H1 (cell line): ENCODE measurements around the gene ZBTB22. TPM values are rescaled to one million over a fixed set of nuclear protein-coding genes. Genes with fewer than 3 reads are reported as not detected.

Experiments
- CTCF ChIA-PET: fragments of 300-600 bp; sonication (Branson Sonifier 250); formaldehyde crosslinking; loops from one replicate; lab custom pipeline; 2021; ENCODE audit not compliant: partially characterized antibody; lab: Charles Lee
- POLR2A ChIA-PET: fragments of 300-600 bp; sonication (Branson Sonifier 250); formaldehyde crosslinking; loops from one replicate; lab custom pipeline; 2021; ENCODE audit warnings: inconsistent platforms; ENCODE audit not compliant: partially characterized antibody; lab: Charles Lee
- DNase-seq, 2 experiments: peaks; one replicate each; pipeline versions ENCODE4 v3.0.0 to v3.0.0-alpha.2; 2010 to 2022; ENCODE audit warnings: low spot score in 2 of 2, low read depth in 1 of 2, mixed read lengths in 1 of 2
- FAIRE-seq: peaks from 2 replicates; lab custom pipeline; 2011; peaks lifted over from hg19 to GRCh38; lab: Jason Lieb, UNC
- H2AFZ ChIP-seq: 2 replicates; pipeline ENCODE4 v1.8.1; 2012; ENCODE audit warnings: low read length, inconsistent platforms
- H2AK5ac ChIP-seq: 2 replicates; pipeline ENCODE4 v1.6.1; 2013; ENCODE audit warnings: low read depth, low read length
- H2BK120ac ChIP-seq: replicated peaks from 2 replicates; pipeline ENCODE3; 2013; ENCODE audit warnings: low read depth, low read length, inconsistent platforms
- H2BK12ac ChIP-seq: 2 replicates; pipeline ENCODE4 v1.6.1; 2013; ENCODE audit warnings: low read depth, low read length
- H2BK15ac ChIP-seq: 2 replicates; pipeline ENCODE4 v1.6.1; 2013; ENCODE audit warnings: low read length
- H2BK20ac ChIP-seq: 2 replicates; pipeline ENCODE4 v1.6.1; 2013; ENCODE audit warnings: low read length
- H2BK5ac ChIP-seq: 2 replicates; pipeline ENCODE4 v1.6.1; 2013; ENCODE audit warnings: low read depth, low read length
- H3K14ac ChIP-seq: 2 replicates; pipeline ENCODE4 v1.6.1; 2013; ENCODE audit warnings: inconsistent platforms; ENCODE audit not compliant: insufficient read length
- H3K18ac ChIP-seq: 2 replicates; pipeline ENCODE4 v1.6.1; 2013; ENCODE audit warnings: low read length; ENCODE audit errors: extremely low read depth
- H3K23ac ChIP-seq: 2 replicates; pipeline ENCODE4 v1.6.1; 2013; ENCODE audit warnings: inconsistent platforms; ENCODE audit not compliant: insufficient read length
- H3K23me2 ChIP-seq: 2 replicates; pipeline ENCODE4 v1.6.1; 2013; ENCODE audit warnings: low read depth, low read length
- H3K27ac ChIP-seq: 2 replicates; pipeline ENCODE4 v1.6.1; 2011; ENCODE audit warnings: low read depth, low read length, inconsistent platforms
- H3K27me3 ChIP-seq, 4 experiments: replicated peaks in 1 of 4; 1 replicate in 1 of 4; 2 replicates in 3 of 4; pipeline versions ENCODE4 v1.6.1 to v1.8.1; 2011 to 2013; ENCODE audit warnings: low read length in 3 of 4, mild to moderate bottlenecking in 3 of 4, inconsistent platforms in 2 of 4, mixed read lengths in 2 of 4, moderate library complexity in 1 of 4; ENCODE audit not compliant: control insufficient read depth in 3 of 4, insufficient read depth in 3 of 4; ENCODE audit errors: extremely low read depth in 1 of 4
- H3K36me3 ChIP-seq, 4 experiments: 2 replicates each; pipeline versions ENCODE4 v1.6.1 to v1.8.1; 2011 to 2013; ENCODE audit warnings: mild to moderate bottlenecking in 4 of 4, low read length in 3 of 4, moderate library complexity in 2 of 4, control low read depth in 1 of 4, inconsistent platforms in 1 of 4; ENCODE audit not compliant: insufficient read depth in 4 of 4, control insufficient read depth in 2 of 4
- H3K4ac ChIP-seq: replicated peaks from 2 replicates; pipeline ENCODE3; 2013; ENCODE audit warnings: low read length, low read depth, mixed read lengths, inconsistent platforms; ENCODE audit not compliant: insufficient read length
- H3K4me1 ChIP-seq, 4 experiments: replicated peaks in 1 of 4; 1 replicate in 1 of 4; 2 replicates in 3 of 4; pipeline versions ENCODE4 v1.6.1 to v1.8.1; 2011 to 2013; ENCODE audit warnings: low read length in 3 of 4, inconsistent platforms in 2 of 4, mixed read lengths in 1 of 4; ENCODE audit not compliant: insufficient read depth in 4 of 4, control insufficient read depth in 3 of 4
- H3K4me2 ChIP-seq, 2 experiments: 2 replicates each; pipeline versions ENCODE4 v1.6.1 to v1.8.1; 2011 to 2013; ENCODE audit warnings: low read depth in 2 of 2, low read length in 2 of 2, control low read depth in 1 of 2, inconsistent platforms in 1 of 2, mild to moderate bottlenecking in 1 of 2; ENCODE audit not compliant: insufficient read depth in 1 of 2
- H3K4me3 ChIP-seq, 4 experiments: fragments of 200-600, 300-600 bp in 1 of 4; sonication (generic), shearing (Covaris generic), sonication (Bioruptor Twin) in 1 of 4; 2 replicates each; pipeline versions ENCODE4 v1.5.1 to v1.8.1; 2011 to 2016; ENCODE audit warnings: low read length in 4 of 4, low read depth in 3 of 4, control low read depth in 2 of 4, inconsistent platforms in 2 of 4, mild to moderate bottlenecking in 2 of 4, mixed read lengths in 1 of 4, moderate library complexity in 1 of 4; ENCODE audit not compliant: insufficient read depth in 2 of 4; ENCODE audit errors: extremely low read depth in 1 of 4
- H3K56ac ChIP-seq: replicated peaks from 2 replicates; pipeline ENCODE3; 2013; ENCODE audit warnings: low read depth, mild to moderate bottlenecking, mixed read lengths, low read length, inconsistent platforms; ENCODE audit not compliant: insufficient read length
- H3K79me1 ChIP-seq: 2 replicates; pipeline ENCODE4 v1.6.1; 2013; ENCODE audit warnings: low read depth, low read length, control low read depth
- H3K79me2 ChIP-seq, 2 experiments: 2 replicates each; pipeline versions ENCODE4 v1.6.1 to v1.8.1; 2012 to 2013; ENCODE audit warnings: low read length in 2 of 2, mild to moderate bottlenecking in 2 of 2, inconsistent platforms in 1 of 2; ENCODE audit not compliant: insufficient read depth in 2 of 2, control insufficient read depth in 1 of 2
- H3K9ac ChIP-seq, 4 experiments: replicated peaks in 1 of 4; 1 replicate in 1 of 4; 2 replicates in 3 of 4; pipeline versions ENCODE4 v1.6.1 to v1.8.1; 2011 to 2013; ENCODE audit warnings: low read depth in 3 of 4, low read length in 3 of 4, control low read depth in 2 of 4, mild to moderate bottlenecking in 2 of 4, moderate library complexity in 2 of 4, inconsistent platforms in 1 of 4; ENCODE audit errors: extremely low read depth in 1 of 4
- H3K9me3 ChIP-seq, 2 experiments: 2 replicates each; pipeline versions ENCODE4 v1.6.1 to v1.8.1; 2012 to 2013; ENCODE audit warnings: mild to moderate bottlenecking in 2 of 2, moderate library complexity in 2 of 2, control low read depth in 1 of 2, inconsistent platforms in 1 of 2, low read depth in 1 of 2, low read length in 1 of 2, mixed read lengths in 1 of 2; ENCODE audit not compliant: insufficient read depth in 2 of 2
- H4K20me1 ChIP-seq, 2 experiments: replicated peaks in 1 of 2; 2 replicates each; pipeline versions ENCODE3 to v1.8.1; 2011 to 2013; ENCODE audit warnings: inconsistent platforms in 2 of 2, low read length in 2 of 2, mild to moderate bottlenecking in 1 of 2; ENCODE audit not compliant: insufficient read depth in 2 of 2, control insufficient read depth in 1 of 2
- H4K5ac ChIP-seq: 2 replicates; pipeline ENCODE4 v1.6.1; 2013; ENCODE audit warnings: low read length, low read depth, mixed read lengths, inconsistent platforms; ENCODE audit not compliant: insufficient read length
- H4K8ac ChIP-seq: 2 replicates; pipeline ENCODE4 v1.8.0; 2013; ENCODE audit warnings: mild to moderate bottlenecking, moderate library complexity, low read length, inconsistent platforms; ENCODE audit not compliant: insufficient read depth; ENCODE audit errors: extremely low read depth
- H4K91ac ChIP-seq: replicated peaks from 2 replicates; pipeline ENCODE3; 2013; ENCODE audit warnings: low read length, mixed read lengths, inconsistent platforms; ENCODE audit not compliant: insufficient read length
- RFX5 ChIP-seq: IDR thresholded peaks from 2 replicates; pipeline ENCODE4 v1.6.1; 2011; ENCODE audit warnings: low read depth, low read length, improper control_type of control experiment, borderline replicate concordance
- WGBS, 2 experiments: shearing (Covaris generic) in 1 of 2; methylation state at CpG; one replicate each; pipeline versions ENCODE4 v1.1.6 to v1.1.7; 2013 to 2015; ENCODE audit warnings: low lambda C conversion rate in 2 of 2, mixed read lengths in 2 of 2, inconsistent platforms in 1 of 2, low coverage in 1 of 2, missing lambda C conversion rate in 1 of 2; ENCODE audit not compliant: insufficient replicate concordance in 2 of 2, insufficient coverage in 1 of 2, insufficient read length in 1 of 2; ENCODE audit errors: extremely low coverage in 1 of 2, missing lambda C conversion rate in 1 of 2; 5-methylcytosine and 5-hydroxymethylcytosine counted together
- polyA plus RNA-seq, 7 experiments: library from polyadenylated mRNA; depleted of rRNA in 3 of 7; stranded (reverse) in 5 of 7; unstranded in 2 of 7; fragments of >200 nt in 5 of 7; fragments of 200-250 nt in 2 of 7; gene quantifications; 1 replicate in 5 of 7; 2 replicates in 1 of 7; 4 replicates in 1 of 7; pipeline versions ENCODE4 v1.2.1 to v1.2.3, GENCODE V29; 2011 to 2013; ENCODE audit warnings: missing spikeins in 2 of 7, mixed read lengths in 2 of 7
- total RNA-seq: library from RNA; stranded (reverse); fragmentation: NEBNext Ultra II Directional; extraction: Animal tissue kit (Norgen Biotek cat#: 25700); gene quantifications from 2 replicates; pipeline ENCODE4 v1.2.1, GENCODE V29; 2021
- TF ChIP-seq, protein P1 (sequence below): IDR thresholded peaks from 2 replicates; pipeline ENCODE4 v1.6.1; 2012; ENCODE audit warnings: inconsistent platforms

ZBTB22 gene
- total and polyA plus RNA-seq, 2 of the 8 experiments (the other 6 are each of a cell fraction or from before 2014, with no cell fraction given), result 7.4 to 9.9 TPM

DNA sequence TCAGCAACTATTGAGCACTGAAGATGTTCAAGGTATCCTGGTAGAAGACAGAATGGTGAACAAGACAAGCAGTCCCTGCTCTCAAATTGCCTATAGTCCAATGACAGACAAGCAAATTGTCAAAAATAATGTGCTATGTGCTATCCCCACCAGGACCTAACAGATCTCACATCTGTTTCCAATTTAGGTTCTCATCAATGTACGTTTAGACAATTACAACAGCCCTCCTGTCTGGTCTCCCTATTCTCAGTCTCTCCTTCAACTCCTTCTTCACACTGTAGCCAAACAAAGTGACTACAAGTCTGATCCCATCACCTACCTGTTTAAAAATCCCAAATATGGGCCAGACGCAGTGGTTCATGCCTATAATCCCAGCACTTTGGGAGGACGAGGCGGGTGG, 11.2 kb downstream of the ZBTB22 start:
- Histone ChIP-seq H3K56ac (no peak overlapping the region), H3K36me3 (no peaks in the 10 kb centered on the region; a peak in 2 of 8 replicates), H3K9me3 (no peaks in the 10 kb centered on the region), H4K8ac (no peak overlapping the region), H3K23me2 (no peaks in the 10 kb centered on the region), H2AK5ac (no peak overlapping the region), H4K20me1 (peaks cover 0 to 4% of the 10 kb centered on the region in 2 experiments), H3K27me3 (no peaks in the 10 kb centered on the region), H2AFZ (no peak overlapping the region), H3K4me3 (no peak overlapping the region), H2BK15ac (no peak overlapping the region), H3K27ac (no peak overlapping the region), H3K79me1 (0 out of 2 replicates have a peak, but pooled peaks cover 3% of the 10 kb centered on the region), H3K79me2 (peaks cover 0 to 6% of the 10 kb centered on the region in 2 experiments; a peak in 2 of 4 replicates), H2BK20ac (no peak overlapping the region), H3K18ac (no peak overlapping the region), H3K23ac (no peak overlapping the region), H4K91ac (no peak overlapping the region), H3K4ac (no peak overlapping the region), H3K4me2 (no peak overlapping the region), H3K14ac (no peak overlapping the region), H3K9ac (no peak overlapping the region), H2BK120ac (no peak overlapping the region), H4K5ac (no peak overlapping the region), H2BK12ac (no peak overlapping the region), H3K4me1 (no peaks in the 10 kb centered on the region), H2BK5ac (no peak overlapping the region)
- no peak for DNase-seq
- no peak for TF ChIP-seq RFX5
- TF ChIP-seq, protein P1, sequence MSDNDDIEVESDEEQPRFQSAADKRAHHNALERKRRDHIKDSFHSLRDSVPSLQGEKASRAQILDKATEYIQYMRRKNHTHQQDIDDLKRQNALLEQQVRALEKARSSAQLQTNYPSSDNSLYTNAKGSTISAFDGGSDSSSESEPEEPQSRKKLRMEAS, result no peak
- WGBS, 2 experiments, result 91% methylated on average over 4 of the region's 4 CpGs; no CpG with 5 or more reads in 1 of the 2 experiments
- no peak for FAIRE-seq
- CTCF ChIA-PET, result no interaction called here
- POLR2A ChIA-PET, result interaction anchor here (0.7 to 1.3 kb wide), 3 partner anchors 25 to 35 kb away, joined by 3 to 5 read pairs (median 4); partner anchors contain the start of genes RPS18 and VPS52
